ENCODE measurements around the gene UBE2L3.
A peak's percentile ranks its signal among the peaks of the same experiment; 100 is the strongest.
"Not testable (repeated sequence)": the region's sequence is repeated elsewhere in the genome, so short reads cannot be mapped to it uniquely, and the experiment has no call there.

Gene UBE2L3

GRCh38 chr22:21567456-21568346, at the start of gene UBE2L3:
UBE2L3 (plus strand) TSS chr22:21567714; CDS start chr22:21567745, 31 bp downstream.
- DNase-seq, result peak; percentile 73 to 76

- DNase-seq, result not testable (repeated sequence)
Observed at GRCh38 chr22:21526705-21527500, 40.6 kb upstream of the UBE2L3 start.

- DNase-seq, result not testable (repeated sequence)
Observed at GRCh38 chr22:21531525-21531924, 36.0 kb upstream of the UBE2L3 start.

- not testable (repeated sequence) for DNase-seq
Observed at GRCh38 chr22:21532863-21533648, 34.5 kb upstream of the UBE2L3 start.

GRCh38 chr22:21539862-21540261, 27.7 kb upstream of the UBE2L3 start:
- DNase-seq, result not testable (repeated sequence)

- not testable (repeated sequence) for DNase-seq
Observed at GRCh38 chr22:21544432-21545322, 22.8 kb upstream of the UBE2L3 start.

GRCh38 chr22:21549558-21549957, 18.0 kb upstream of the UBE2L3 start:
- DNase-seq, result not testable (repeated sequence)

- DNase-seq, result not testable (repeated sequence)
Observed at GRCh38 chr22:21550008-21550677, 17.4 kb upstream of the UBE2L3 start.

- DNase-seq, result not testable (repeated sequence)
Observed at GRCh38 chr22:21550678-21551047, 16.9 kb upstream of the UBE2L3 start.

GRCh38 chr22:21551361-21551760, 16.2 kb upstream of the UBE2L3 start, which contains the start of gene RIMBP3C:
RIMBP3C (minus strand) TSS chr22:21551461; CDS start chr22:21550976, 485 bp downstream.
- DNase-seq, result not testable (repeated sequence)

- DNase-seq, result not testable (repeated sequence)
Observed at GRCh38 chr22:21559345-21560125, 8.0 kb upstream of the UBE2L3 start.

GRCh38 chr22:21560657-21561056, 6.9 kb upstream of the UBE2L3 start:
- not testable (repeated sequence) for DNase-seq

- no peak for DNase-seq
Observed at GRCh38 chr22:21563912-21564311, 3.6 kb upstream of the UBE2L3 start.

- no peak for DNase-seq
Observed at GRCh38 chr22:21564411-21564810, 3.1 kb upstream of the UBE2L3 start.

- DNase-seq, result peak in 1 of 2 donors; percentile 16
Observed at GRCh38 chr22:21568347-21569075, 997 bp downstream of the UBE2L3 start.

- DNase-seq, result not testable (repeated sequence)
Observed at GRCh38 chr22:21569076-21569427, 1.5 kb downstream of the UBE2L3 start.

- DNase-seq, result no peak
Observed at GRCh38 chr22:21569459-21570170, 2.1 kb downstream of the UBE2L3 start.

- no peak for DNase-seq
Observed at GRCh38 chr22:21570398-21570797, 2.9 kb downstream of the UBE2L3 start.

- no peak for DNase-seq
Observed at GRCh38 chr22:21571679-21572078, 4.2 kb downstream of the UBE2L3 start.
